NCI-H2227 (cell line): ENCODE data around the gene FBXO38.

ENCODE experiments used
- DNase-seq: peaks from one replicate; lab custom pipeline; 2025; ENCODE audit not compliant: unreplicated experiment; lab: John Stamatoyannopoulos, UW

Gene FBXO38

GRCh38 chr5:148471379-148471778, 87.6 kb downstream of the FBXO38 start:
- no peak for DNase-seq

- DNase-seq = no peak
Measured at GRCh38 chr5:148474025-148474511, 90.3 kb downstream of the FBXO38 start.

- DNase-seq = no peak
Measured at GRCh38 chr5:148476302-148476701, 92.5 kb downstream of the FBXO38 start.

GRCh38 chr5:148477429-148477828, 93.7 kb downstream of the FBXO38 start:
- DNase-seq = no peak

- no peak for DNase-seq
Measured at GRCh38 chr5:148482196-148482595, 98.4 kb downstream of the FBXO38 start.

GRCh38 chr5:148482697-148483462, 99.1 kb downstream of the FBXO38 start:
- peak; percentile 50 for DNase-seq

GRCh38 chr5:148483750-148484149, 100.0 kb downstream of the FBXO38 start:
- no peak for DNase-seq

GRCh38 chr5:148484651-148485050, 100.9 kb downstream of the FBXO38 start:
- no peak for DNase-seq

GRCh38 chr5:148486456-148486855, 102.7 kb downstream of the FBXO38 start:
- DNase-seq = no peak

- no peak for DNase-seq
Measured at GRCh38 chr5:148488757-148489156, 105.0 kb downstream of the FBXO38 start.

GRCh38 chr5:148491015-148491792, 107.4 kb downstream of the FBXO38 start:
- DNase-seq = no peak

- DNase-seq = no peak
Measured at GRCh38 chr5:148491793-148492184, 108.0 kb downstream of the FBXO38 start.

- DNase-seq = no peak
Measured at GRCh38 chr5:148492351-148492750, 108.6 kb downstream of the FBXO38 start.
